OCI-LY7 (cell line): Measurements from ENCODE around the gene ABCG4.

ENCODE experiments used
- EZH2phosphoT487 ChIP-seq: fragments of 200-600 bp; sonication (generic); IDR thresholded peaks from 2 replicates; pipeline ENCODE4 v1.6.1; 2018; ENCODE audit warnings: low read depth, borderline replicate concordance, mild to moderate bottlenecking, mixed run types, antibody characterized with exemption, low read length, moderate library complexity, mixed read lengths
- TF ChIP-seq, protein P1 (sequence below): fragments of 200-600 bp; sonication (generic); conservative IDR thresholded peaks from 2 replicates; pipeline ENCODE4 v1.5.1; 2014; ENCODE audit warnings: mild to moderate bottlenecking, antibody characterized with exemption, low read length, moderate library complexity, mixed read lengths

DNA sequence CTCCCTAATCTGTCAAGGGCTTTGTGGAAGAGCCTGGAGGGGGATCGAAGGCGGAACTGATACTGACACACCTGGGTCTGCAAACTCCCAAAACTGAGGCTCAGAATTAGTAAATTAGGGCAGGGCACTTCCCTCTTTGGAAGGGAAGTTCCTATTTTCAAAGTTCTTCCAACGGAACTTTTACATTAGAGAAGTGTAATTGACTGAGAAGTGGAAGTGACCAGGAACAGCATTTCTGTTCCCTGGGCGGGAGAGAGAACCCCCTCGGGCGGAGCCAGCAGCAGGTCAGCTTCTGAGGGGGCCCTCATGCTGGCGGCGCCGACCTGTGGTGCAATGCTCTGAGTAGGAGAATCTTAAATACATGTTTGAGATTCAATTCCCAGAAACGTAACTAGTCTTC lies 56.2 kb downstream of the ABCG4 start:
- TF ChIP-seq, protein P1, sequence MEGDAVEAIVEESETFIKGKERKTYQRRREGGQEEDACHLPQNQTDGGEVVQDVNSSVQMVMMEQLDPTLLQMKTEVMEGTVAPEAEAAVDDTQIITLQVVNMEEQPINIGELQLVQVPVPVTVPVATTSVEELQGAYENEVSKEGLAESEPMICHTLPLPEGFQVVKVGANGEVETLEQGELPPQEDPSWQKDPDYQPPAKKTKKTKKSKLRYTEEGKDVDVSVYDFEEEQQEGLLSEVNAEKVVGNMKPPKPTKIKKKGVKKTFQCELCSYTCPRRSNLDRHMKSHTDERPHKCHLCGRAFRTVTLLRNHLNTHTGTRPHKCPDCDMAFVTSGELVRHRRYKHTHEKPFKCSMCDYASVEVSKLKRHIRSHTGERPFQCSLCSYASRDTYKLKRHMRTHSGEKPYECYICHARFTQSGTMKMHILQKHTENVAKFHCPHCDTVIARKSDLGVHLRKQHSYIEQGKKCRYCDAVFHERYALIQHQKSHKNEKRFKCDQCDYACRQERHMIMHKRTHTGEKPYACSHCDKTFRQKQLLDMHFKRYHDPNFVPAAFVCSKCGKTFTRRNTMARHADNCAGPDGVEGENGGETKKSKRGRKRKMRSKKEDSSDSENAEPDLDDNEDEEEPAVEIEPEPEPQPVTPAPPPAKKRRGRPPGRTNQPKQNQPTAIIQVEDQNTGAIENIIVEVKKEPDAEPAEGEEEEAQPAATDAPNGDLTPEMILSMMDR, result no peak
- no peak for TF ChIP-seq EZH2phosphoT487
